Measurements from ENCODE around the gene HIPK1. TPM values are rescaled to one million over a fixed set of nuclear protein-coding genes. Genes with fewer than 3 reads are reported as not detected.

The HIPK1 gene
- total RNA-seq, 1 experiment from 2014 or later, result 40.1 TPM

GRCh38 chr1:113904293-113904673 lies 24.8 kb upstream of the HIPK1 start:
- Histone ChIP-seq H3K4me3 (replicated peaks in 1 of 2; ENCODE audit: low read depth in 1 of 2, low read length in 2 of 2) (peak overlapping the region; percentile 99), H3K9me2 (ENCODE audit: insufficient read depth) (no peaks in the 10 kb centered on the region), H3K27ac (ENCODE audit: low read depth, low read length) (peak overlapping the region; percentile 83), H3K79me2 (ENCODE audit: insufficient read depth, low read length) (peaks cover 26% of the 10 kb centered on the region), H3K36me3 (ENCODE audit: control insufficient read depth in 1 of 2, insufficient read depth in 2 of 2, low read length in 2 of 2) (peaks cover 6 to 8% of the 10 kb centered on the region in 2 experiments; a peak in 1 of 4 replicates), H4K20me1 (ENCODE audit: insufficient read depth) (no peaks in the 10 kb centered on the region), H3K4me2 (ENCODE audit: low read length) (peak overlapping the region; percentile 86), H3K9ac (ENCODE audit: low read length) (peak overlapping the region; percentile 68), H3K4me1 (ENCODE audit: control insufficient read depth in 1 of 2, insufficient read depth in 2 of 2, low read length in 2 of 2) (peaks cover 4 to 15% of the 10 kb centered on the region in 2 experiments; a peak in 3 of 4 replicates), H2AFZ (ENCODE audit: low read depth, low read length, poor library complexity, severe bottlenecking) (peak overlapping the region; percentile 4), H3K27me3 (ENCODE audit: insufficient read depth, low read length) (no peaks in the 10 kb centered on the region), H3K9me3 (ENCODE audit: control insufficient read depth in 1 of 2, insufficient read depth in 1 of 2, low read depth in 1 of 2, low read length in 2 of 2) (no peaks in the 10 kb centered on the region)
- TF ChIP-seq JUND (IDR thresholded peaks at IDR 0.05) (no peak), YY1 (IDR thresholded peaks at IDR 0.05; ENCODE audit: extremely low read depth, insufficient replicate concordance, low read depth, low read length) (no peak), ZNF274 (IDR thresholded peaks at IDR 0.05; ENCODE audit: low read depth, low read length) (no peak), SP1 (IDR thresholded peaks at IDR 0.05; ENCODE audit: low read depth) (no peak), ZBTB33 (IDR thresholded peaks at IDR 0.05; ENCODE audit: extremely low read depth, insufficient replicate concordance, low read length) (no peak), EGR1 (IDR thresholded peaks at IDR 0.05; ENCODE audit: low read depth) (no peak), CBX3 (IDR thresholded peaks at IDR 0.05; ENCODE audit: low read depth) (no peak), MAX (IDR thresholded peaks at IDR 0.05) (no peak), RAD21 (IDR thresholded peaks at IDR 0.05; ENCODE audit: low read depth) (no peak), FOSL1 (IDR thresholded peaks at IDR 0.05; ENCODE audit: low read depth) (no peak), ZFX (IDR thresholded peaks at IDR 0.05) (no peak), SRF (IDR thresholded peaks at IDR 0.05; ENCODE audit: low read depth) (no peak), ATF3 (IDR thresholded peaks at IDR 0.05) (no peak), ELF1 (IDR thresholded peaks at IDR 0.05; ENCODE audit: borderline replicate concordance, low read depth) (no peak), POLR2AphosphoS5 (IDR thresholded peaks at IDR 0.05; ENCODE audit: low read depth, low read length) (no peak), CTCF (IDR thresholded peaks at IDR 0.05 in 2 of 3, conservative IDR thresholded peaks at IDR 0.05 in 1 of 3; ENCODE audit: borderline replicate concordance in 1 of 3, insufficient read depth in 1 of 3, low read depth in 2 of 3, low read length in 2 of 3) (no peak)
- ChIA-PET CTCF (interaction anchor here (0.6 kb wide), 1 partner anchor 914 kb away, joined by 6 read pairs; no protein-coding TSS in a partner anchor), RAD21 (ENCODE audit: low non-redundant PET in 1 of 2, low total read pairs in 2 of 2, uncharacterized antibody in 2 of 2, unreplicated experiment in 2 of 2) (interaction anchor here in 1 of 2 experiments (0.7 kb wide), 1 partner anchor 48 kb away, joined by 3 read pairs; no protein-coding TSS in a partner anchor), POLR2A (interaction anchor here (0.7 to 3.4 kb wide), 2 partner anchors 21 to 26 kb away, joined by 4 to 24 read pairs; partner anchors contain the start of gene HIPK1)
- DNase-seq (ENCODE audit: low read depth, low spot score), result no peak
- intact Hi-C loops (cut with micrococcal nuclease), result loop anchor here (5.0 to 10.0 kb wide), 2 partner anchors 67 to 769 kb away; no protein-coding TSS in a partner anchor
- BruUV-seq (replicated peaks), result TSS peak; percentile 68
- peak; percentile 35 for ATAC-seq
